PFSK-1 (cell line): Measurements from ENCODE around the gene RANBP3.

Experiments
- POLR2AphosphoS5 ChIP-seq: IDR thresholded peaks from 2 replicates; pipeline ENCODE4 v1.6.1; 2012; ENCODE audit warnings: low read depth, mild to moderate bottlenecking, control low read depth, low read length, moderate library complexity
- TAF1 ChIP-seq: IDR thresholded peaks from 2 replicates; pipeline ENCODE4 v1.6.1; 2012; ENCODE audit warnings: low read length, control low read depth, borderline replicate concordance; ENCODE audit not compliant: insufficient read depth

DNA sequence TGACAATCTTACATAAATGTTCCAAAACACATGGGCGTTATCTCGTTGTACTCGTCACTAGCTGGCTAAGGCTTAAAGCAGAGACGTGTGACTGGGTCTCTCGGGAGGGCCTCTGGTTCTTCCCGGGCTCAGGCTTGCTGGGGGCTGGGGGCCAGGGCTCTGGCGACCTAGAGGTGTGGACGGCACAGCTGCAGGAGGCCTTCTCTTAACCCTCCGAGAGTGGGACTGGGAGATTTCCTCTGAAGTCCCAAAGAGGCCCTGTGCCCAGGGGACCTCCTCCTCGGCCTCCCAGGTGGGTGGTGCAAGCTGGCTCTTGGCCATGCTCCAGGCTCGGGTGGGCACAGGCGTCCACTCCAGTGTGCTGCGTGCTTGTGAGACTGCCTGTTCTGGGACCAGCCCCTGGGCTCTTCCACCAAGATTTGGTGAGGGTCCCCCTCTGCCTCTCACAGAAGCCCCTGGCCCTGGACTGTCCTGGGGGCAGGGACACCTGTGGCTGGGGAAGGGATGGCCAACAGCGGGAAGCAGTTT, 61.7 kb downstream of the RANBP3 start:
- no peak for TF ChIP-seq POLR2AphosphoS5
- TF ChIP-seq TAF1 = no peak
